HG02938 (cell line): ENCODE results near the gene MLLT6.

Source experiments
- ATAC-seq: cut with Tn5 transposase; IDR thresholded peaks from one replicate; pipeline ENCODE4 v1.9.1; 2021; ENCODE audit warnings: mild to moderate bottlenecking, moderate library complexity; ENCODE audit not compliant: unreplicated experiment

The MLLT6 gene

GRCh38 chr17:38706505-38707216 lies 1.6 kb downstream of the MLLT6 start:
- no peak for ATAC-seq

DNA sequence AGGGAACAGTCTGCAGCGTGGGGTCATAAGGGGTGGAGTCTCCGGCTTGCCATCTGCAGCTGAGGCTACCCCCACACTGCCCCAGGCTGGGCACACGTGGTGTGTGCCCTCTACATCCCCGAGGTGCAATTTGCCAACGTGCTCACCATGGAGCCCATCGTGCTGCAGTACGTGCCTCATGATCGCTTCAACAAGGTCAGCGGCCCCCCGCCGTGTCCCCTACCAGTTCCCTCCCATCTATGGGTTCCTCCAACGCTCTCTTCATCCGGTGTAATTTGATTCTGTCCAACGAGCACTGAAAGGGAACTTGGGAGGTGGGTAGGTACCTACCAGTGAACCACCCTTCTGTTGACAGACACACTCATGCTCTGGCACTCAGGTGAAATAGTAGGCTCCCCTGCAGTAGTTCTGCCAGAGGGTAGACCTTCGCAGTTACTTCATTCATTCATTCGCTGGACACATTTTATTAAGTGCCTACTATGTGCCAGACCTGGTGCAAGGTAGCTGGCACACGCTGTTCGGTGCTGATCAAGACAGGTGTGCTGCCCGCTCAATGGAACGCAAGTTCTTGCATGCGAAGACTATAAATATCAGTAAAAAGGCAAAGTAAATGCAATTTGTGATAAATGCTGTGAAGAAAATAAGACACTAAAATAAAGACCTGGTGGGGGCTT lies 2.7 kb downstream of the MLLT6 start:
- no peak for ATAC-seq

DNA sequence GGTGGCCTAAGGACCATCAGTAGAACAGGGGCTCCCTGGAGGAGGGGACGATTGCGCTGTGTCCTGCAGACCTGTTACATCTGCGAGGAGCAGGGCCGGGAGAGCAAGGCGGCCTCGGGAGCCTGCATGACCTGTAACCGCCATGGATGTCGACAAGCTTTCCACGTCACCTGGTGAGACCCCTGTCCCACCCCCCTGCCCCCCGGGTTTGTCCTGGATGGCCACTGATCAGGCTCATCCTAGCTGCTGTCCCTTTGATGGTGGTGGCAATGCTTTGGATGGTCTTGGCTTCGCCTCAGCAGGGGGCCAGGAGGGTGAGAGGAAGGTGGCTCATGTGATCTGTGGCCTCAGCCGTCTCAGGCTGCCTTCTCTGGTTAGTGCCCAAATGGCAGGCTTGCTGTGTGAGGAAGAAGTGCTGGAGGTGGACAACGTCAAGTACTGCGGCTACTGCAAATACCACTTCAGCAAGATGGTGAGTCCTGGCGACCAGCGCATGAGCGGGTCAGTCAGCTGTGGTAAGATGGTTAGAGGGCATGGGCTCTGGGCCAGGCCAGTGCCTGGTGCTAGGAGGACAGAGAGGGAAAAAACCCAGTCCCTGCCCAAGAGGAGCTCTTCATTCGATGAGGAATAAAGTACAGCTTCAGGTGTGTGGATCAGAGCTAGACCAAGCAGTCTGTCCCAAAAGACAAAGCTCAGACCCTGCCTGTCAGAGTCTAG lies 4.2 kb downstream of the MLLT6 start:
- ATAC-seq = no peak

GRCh38 chr17:38709864-38710603 lies 5.0 kb downstream of the MLLT6 start:
- no peak for ATAC-seq

DNA sequence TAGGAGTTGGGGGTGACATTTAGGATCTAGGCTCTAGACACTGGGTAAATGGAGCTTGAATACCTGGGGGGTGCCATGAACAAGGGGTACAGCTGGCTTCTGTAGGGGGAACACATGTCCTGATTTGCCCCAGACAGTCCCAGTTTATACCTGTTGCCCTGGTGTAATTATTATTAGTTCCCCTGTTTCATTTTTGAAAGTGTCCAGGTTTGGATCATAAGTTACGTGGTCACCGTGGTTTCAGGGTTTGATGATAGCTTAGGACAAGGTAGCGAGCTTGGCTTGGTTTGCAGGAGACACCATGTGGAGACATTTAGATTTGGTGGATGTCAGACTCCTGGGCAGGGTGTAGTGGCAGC lies 5.5 kb downstream of the MLLT6 start:
- ATAC-seq = no peak

DNA sequence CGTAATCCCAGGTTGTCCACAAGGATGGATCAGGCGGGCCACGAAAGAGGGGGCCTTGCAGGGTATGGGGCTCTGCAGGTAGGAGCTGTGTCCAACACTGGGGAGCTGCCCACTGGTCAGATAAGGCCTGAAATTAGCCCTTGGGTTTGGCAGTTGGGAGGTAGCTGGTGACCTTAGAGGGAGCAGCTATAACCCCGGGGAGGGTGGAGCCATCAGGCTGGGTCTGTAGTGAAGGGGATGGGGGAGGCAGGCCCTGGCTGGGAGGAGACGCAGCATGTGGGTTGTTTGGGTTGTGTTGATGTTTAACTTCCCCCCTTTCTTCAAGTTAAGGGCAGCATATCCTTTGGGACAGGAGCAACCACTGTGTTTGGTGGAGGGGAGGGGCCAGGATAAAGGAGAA lies 5.9 kb downstream of the MLLT6 start:
- ATAC-seq = no peak

DNA sequence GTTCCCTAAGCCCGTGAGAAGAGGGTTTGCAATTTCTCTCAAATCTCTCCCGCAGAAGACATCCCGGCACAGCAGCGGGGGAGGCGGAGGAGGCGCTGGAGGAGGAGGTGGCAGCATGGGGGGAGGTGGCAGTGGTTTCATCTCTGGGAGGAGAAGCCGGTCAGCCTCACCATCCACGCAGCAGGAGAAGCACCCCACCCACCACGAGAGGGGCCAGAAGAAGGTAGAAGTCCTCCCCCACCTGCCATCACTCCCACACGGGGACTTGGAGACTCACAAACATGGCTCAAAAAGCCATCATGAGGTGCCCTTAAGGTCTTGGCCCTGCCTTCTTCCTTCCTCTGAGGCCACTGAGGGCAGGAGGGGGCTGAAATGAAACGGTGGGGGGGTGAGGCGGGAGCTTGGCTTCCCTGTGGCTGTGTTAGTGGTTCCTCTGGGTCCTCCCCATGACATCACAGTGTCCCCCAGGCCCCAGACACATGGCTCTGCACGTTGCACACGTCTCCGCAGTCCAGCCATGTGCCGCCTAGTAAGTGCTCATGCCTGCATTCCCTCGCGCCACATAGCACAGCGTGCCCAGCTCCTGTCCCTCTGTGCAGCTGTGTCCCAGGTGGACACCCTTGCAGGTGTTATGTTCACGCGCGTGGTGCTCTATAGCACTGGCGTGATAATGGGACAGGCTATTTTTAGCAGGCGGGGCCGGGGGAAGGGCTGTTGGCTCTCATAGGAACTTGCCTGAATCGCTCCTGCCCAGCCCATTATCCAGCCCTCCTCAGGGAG lies 6.9 kb downstream of the MLLT6 start:
- ATAC-seq = no peak

DNA sequence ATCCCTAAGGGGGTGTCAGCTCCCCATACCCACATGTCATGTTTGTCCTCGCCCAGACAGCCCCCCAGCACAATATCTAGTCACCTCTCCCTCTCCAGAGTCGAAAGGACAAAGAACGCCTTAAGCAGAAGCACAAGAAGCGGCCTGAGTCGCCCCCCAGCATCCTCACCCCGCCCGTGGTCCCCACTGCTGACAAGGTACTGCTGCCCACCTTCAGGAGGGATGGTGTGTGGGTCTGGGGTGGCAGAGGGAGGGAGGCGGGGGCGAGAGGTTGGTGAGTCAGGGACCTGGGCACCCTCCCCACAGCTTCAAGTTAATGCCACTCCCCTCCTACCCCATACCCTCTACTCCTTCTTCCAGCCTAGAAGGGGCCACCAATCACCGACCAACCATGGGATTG lies 7.5 kb downstream of the MLLT6 start:
- no peak for ATAC-seq

DNA sequence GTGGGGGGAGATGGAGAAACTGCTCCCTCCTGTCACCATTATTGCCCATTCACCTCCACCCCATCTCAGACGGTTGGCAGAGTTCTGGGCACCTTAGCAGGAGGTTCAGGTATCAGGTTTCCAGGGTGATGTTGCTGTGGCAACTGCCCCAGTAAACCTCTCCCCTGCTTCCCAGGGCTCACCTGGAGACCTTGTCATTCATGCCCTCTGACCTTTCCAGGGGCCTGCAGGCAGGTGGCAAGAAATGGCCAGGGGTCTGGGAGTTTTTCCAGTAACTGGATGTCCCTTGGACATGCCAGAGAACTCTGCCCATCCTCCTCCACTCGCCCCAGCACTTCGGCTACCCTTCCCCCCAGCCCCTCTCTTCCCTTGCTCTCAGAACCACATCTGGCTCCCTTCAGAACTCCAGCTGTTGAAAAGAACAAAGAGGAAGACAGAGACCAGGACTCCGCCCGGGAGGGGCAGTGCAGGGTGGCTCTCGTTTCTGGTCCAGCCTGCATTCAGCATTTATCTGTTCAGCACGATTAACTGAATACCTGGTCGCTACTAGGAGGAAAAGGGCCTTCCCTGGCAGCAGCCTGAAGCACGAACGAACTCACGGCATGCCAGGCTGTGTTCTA lies 8.5 kb downstream of the MLLT6 start:
- no peak for ATAC-seq

- no peak for ATAC-seq
Observed at GRCh38 chr17:38715216-38715943, 10.3 kb downstream of the MLLT6 start.

GRCh38 chr17:38716368-38717005 lies 11.4 kb downstream of the MLLT6 start:
- no peak for ATAC-seq

GRCh38 chr17:38717139-38717745 lies 12.2 kb downstream of the MLLT6 start:
- no peak for ATAC-seq

DNA sequence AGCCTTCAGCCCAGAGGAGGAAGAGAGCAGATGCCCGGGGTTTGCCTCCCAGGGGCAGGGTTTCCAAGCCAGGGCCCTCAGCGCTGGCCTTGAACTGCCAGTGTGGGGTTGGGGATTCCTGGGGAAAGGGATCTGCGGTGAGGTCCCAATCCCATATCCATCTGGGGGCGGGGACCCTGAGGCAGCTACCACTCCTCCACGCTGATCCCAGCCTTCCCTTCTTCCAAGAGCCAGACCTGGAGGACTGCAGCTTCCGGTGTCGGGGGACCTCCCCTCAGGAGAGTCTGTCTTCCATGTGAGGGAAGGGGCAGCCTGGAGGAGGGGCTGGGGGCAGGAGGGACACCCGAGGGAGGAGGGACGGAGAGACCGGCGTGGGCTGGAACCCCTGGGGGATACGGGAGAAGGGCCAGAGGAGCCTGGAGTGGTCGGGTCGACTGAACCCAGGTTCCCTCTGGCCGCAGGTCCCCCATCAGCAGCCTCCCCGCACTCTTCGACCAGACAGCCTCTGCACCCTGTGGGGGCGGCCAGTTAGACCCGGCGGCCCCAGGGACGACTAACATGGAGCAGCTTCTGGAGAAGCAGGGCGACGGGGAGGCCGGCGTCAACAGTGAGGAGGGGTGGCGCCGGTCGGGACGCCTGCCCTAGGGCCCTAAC lies 14.3 kb downstream of the MLLT6 start:
- no peak for ATAC-seq

DNA sequence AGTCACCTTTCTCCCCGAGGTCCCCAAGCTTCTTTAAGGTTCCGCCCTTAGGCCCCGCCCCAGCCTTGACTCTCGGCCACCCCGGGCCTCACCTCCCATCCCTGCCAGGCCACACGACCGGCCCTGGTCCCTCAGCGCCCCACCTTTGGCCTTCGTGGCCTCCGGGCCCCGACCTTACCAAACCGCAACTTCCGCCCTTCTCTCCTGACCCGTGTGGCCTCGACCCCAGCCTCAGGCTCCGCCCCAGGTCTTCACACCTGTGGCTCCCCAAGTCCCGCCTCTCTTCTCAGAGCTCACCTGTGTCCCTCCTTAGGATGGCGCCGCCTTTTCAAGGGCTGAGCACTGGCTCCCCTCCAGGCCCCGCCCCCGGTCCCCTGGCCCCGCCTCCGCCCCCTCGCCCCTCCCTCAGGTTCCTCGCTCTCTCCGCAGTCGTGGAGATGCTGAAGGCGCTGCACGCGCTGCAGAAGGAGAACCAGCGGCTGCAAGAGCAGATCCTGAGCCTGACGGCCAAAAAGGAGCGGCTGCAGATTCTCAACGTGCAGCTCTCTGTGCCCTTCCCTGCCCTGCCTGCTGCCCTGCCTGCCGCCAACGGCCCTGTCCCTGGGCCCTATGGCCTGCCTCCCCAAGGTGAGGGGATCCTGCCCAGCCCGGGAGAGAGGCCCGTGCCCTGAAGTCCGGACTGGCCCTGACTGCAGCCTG lies 15.0 kb downstream of the MLLT6 start:
- no peak for ATAC-seq

DNA sequence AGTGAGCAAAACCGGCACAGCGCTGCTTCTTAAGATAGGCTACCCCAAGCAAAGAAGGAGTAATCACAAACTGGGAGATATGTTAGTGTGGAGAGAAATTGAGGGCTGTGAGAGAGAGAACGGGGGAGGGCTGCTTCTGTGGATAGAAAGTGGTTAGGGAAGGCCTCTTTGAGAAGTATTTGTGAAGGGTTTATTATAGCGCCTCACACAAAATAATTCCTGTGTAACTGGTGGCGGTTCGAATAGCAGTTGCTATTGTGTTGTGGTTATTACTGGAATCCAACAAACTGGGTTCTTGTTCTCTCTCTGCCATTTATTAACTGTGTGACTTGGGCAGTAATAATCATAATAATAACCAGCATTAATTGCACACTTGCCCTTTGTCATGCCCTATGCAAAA lies 15.9 kb downstream of the MLLT6 start:
- no peak for ATAC-seq

DNA sequence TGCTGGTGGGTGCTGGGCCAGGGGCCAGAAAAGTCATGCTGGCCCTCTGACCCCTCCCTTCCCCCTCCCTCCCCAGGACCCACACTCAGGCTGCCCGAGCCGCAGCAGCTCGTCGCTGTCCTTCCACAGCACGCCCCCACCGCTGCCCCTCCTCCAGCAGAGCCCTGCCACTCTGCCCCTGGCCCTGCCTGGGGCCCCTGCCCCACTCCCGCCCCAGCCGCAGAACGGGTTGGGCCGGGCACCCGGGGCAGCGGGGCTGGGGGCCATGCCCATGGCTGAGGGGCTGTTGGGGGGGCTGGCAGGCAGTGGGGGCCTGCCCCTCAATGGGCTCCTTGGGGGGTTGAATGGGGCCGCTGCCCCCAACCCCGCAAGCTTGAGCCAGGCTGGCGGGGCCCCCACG lies 16.7 kb downstream of the MLLT6 start:
- no peak for ATAC-seq

- no peak for ATAC-seq
Observed at GRCh38 chr17:38724337-38724988, 19.4 kb downstream of the MLLT6 start.
